ENCODE data around the gene CHAD.
A peak's percentile ranks its signal among the peaks of the same experiment; 100 is the strongest.

Gene CHAD

GRCh38 chr17:50447870-50448595 is 20.6 kb downstream of the CHAD start:
- Mint-ChIP-seq H3K27me3 (ENCODE audit: low read depth, poor library complexity) (peaks cover 6% of the 10 kb centered on the region), H3K27ac (no peak overlapping the region), H3K36me3 (ENCODE audit: low read depth) (peaks cover 6% of the 10 kb centered on the region), H3K4me3 (no peak overlapping the region), H3K9me3 (no peaks in the 10 kb centered on the region), H3K4me1 (peaks cover 19% of the 10 kb centered on the region)
- TF ChIP-seq CTCF (IDR thresholded peaks at IDR 0.05) = no peak
- no peak for DNase-seq

GRCh38 chr17:50445730-50446325 is 22.9 kb downstream of the CHAD start:
- Mint-ChIP-seq H3K4me3 (no peak overlapping the region), H3K27ac (no peak overlapping the region), H3K27me3 (ENCODE audit: low read depth, poor library complexity) (peaks cover 6% of the 10 kb centered on the region), H3K9me3 (no peaks in the 10 kb centered on the region), H3K36me3 (ENCODE audit: low read depth) (peaks cover 5% of the 10 kb centered on the region), H3K4me1 (peaks cover 20% of the 10 kb centered on the region)
- TF ChIP-seq CTCF (IDR thresholded peaks at IDR 0.05) = no peak
- DNase-seq = no peak

GRCh38 chr17:50444841-50445715 is 23.6 kb downstream of the CHAD start:
- Mint-ChIP-seq H3K4me1 (peaks cover 20% of the 10 kb centered on the region), H3K4me3 (no peak overlapping the region), H3K36me3 (ENCODE audit: low read depth) (no peaks in the 10 kb centered on the region), H3K27ac (peak overlapping the region; percentile 69), H3K27me3 (ENCODE audit: low read depth, poor library complexity) (peaks cover 6% of the 10 kb centered on the region), H3K9me3 (no peaks in the 10 kb centered on the region)
- no peak for TF ChIP-seq CTCF (IDR thresholded peaks at IDR 0.05)
- DNase-seq = no peak

GRCh38 chr17:50443505-50443974 is 25.1 kb downstream of the CHAD start:
- Mint-ChIP-seq H3K27ac (no peak overlapping the region), H3K36me3 (ENCODE audit: low read depth) (no peaks in the 10 kb centered on the region), H3K9me3 (no peaks in the 10 kb centered on the region), H3K4me1 (peaks cover 20% of the 10 kb centered on the region), H3K27me3 (ENCODE audit: low read depth, poor library complexity) (peaks cover 6% of the 10 kb centered on the region), H3K4me3 (no peak overlapping the region)
- no peak for TF ChIP-seq CTCF (IDR thresholded peaks at IDR 0.05)
- DNase-seq = no peak

GRCh38 chr17:50440838-50441829 is 27.5 kb downstream of the CHAD start:
- peak overlapping the region; percentile 60 for H3K27ac Mint-ChIP-seq
- peaks cover under 1% of the 10 kb centered on the region for H3K27me3 Mint-ChIP-seq (ENCODE audit: low read depth, poor library complexity)
- no peaks in the 10 kb centered on the region for H3K9me3 Mint-ChIP-seq
- no peak for TF ChIP-seq CTCF (IDR thresholded peaks at IDR 0.05)
- no peak overlapping the region for H3K4me3 Mint-ChIP-seq
- no peak for DNase-seq
- H3K4me1 Mint-ChIP-seq = peaks cover 20% of the 10 kb centered on the region
- peaks cover 4% of the 10 kb centered on the region for H3K36me3 Mint-ChIP-seq (ENCODE audit: low read depth)

All from nephron progenitor cell (in vitro differentiated cells).